Measurements from ENCODE around the gene TCF7L2.

The TCF7L2 gene

DNA sequence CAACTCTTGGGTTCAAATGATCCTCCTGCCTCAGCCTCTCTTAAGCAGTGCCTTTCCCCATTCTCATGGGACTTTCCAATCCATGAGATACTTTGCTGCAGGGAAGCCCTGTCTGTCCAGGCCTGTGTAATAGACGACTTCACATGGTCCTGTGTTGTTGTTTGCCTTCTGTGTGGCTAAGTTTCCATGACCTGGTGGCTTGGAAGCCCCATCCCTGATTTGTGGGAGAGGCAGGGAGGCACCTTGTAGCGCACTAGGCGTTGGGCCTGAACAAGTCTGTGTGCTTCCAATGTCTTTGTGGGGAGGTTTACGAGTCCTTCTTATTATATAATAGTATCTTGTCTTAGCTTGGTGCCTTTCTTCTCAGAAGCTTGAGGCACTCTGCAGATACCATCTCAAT lies 49.1 kb downstream of the TCF7L2 start:
- DNase-seq (ENCODE audit: low read depth in 2 of 2): no peak

DNA sequence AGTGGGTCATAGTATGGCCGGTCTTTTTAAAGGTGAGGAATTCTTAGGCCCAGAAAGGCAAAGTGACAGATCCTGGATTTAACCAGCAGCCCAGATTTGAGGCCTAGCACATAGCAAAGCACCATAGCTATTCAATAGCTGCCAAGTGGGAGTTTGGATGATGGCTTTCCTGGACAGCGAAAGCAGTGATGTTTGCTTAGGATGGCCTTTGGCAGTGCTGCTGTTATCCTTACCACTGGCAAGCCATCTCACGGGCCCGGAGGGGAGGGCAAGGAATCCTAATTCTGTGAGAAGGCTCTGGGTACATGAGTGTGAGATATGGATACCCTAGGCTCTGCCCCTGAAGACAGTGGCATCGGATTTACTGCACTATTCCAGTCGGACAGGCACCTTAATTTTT lies 50.4 kb downstream of the TCF7L2 start:
- no peak for DNase-seq (ENCODE audit: low read depth in 2 of 2)

GRCh38 chr10:113000876-113001598 lies 51.0 kb downstream of the TCF7L2 start:
- DNase-seq (ENCODE audit: low read depth in 2 of 2): no peak

- DNase-seq (ENCODE audit: low read depth in 2 of 2): no peak
These were observed 51.8 kb downstream of the TCF7L2 start for GRCh38 chr10:113001599-113002448.

DNA sequence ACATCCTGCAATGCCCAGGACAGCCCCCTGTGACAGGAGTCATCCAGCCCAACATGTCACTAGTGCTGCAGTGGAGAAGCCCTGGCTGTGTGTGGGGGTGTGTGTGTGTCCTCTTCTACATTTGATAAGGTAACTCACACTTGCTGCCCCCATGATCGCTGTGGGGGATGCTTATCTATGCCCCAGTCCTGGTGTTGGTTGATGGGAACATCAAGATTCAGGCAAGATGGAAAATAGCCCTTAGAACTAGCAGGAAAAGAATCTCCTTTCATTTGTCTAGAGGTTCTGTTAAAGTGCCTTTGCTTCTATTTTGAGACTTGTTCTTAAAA lies 52.4 kb downstream of the TCF7L2 start:
- no peak for DNase-seq (ENCODE audit: low read depth in 2 of 2)

DNA sequence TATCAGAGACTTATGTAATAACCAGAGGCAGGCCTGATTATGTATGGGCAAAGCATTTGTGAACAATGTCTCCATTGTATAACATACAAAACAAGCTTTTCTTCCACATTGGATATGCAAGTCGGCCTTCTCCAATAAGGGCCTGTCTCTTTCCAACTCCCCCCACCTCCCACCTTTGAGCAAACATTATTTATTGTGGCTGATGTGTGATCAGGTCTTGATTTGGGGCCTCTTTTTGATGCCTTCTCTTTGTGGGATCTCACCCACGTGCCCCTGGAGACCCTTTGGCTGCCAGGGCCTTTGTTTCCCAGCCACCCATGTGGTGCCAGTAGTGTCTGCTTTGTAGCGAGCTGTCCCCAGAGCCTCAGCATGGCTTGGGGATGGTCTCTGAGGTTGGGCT lies 53.0 kb downstream of the TCF7L2 start:
- DNase-seq (ENCODE audit: low read depth in 2 of 2): no peak

DNA sequence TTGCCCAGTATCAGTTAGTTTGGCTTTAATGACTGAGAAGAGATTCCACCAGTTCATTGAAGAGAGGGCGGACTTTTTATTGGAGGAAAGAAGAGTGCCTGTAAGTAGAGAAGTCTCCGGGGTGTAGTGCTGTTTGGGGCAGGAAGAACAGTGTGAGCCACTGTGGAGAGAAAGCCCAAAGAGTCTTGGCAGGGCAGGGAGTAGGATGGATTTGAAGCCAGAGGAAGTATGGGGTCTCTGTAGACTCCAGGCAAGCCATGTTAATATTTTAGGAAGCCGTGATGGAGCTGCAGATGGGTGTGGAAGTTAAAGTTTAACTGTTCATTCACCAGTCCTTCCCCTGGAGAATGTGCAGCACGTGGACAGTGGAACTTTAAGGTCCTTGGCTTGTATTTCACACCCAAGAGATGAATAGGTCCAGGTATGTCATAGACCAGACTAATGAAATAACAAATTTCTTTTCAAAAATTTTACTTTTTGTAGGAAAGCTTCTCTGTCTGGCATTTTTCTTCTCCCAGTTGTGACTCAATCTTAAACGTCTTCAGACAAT lies 54.1 kb downstream of the TCF7L2 start:
- no peak for DNase-seq (ENCODE audit: low read depth in 2 of 2)

- no peak for DNase-seq (ENCODE audit: low read depth in 2 of 2)
These were observed 55.3 kb downstream of the TCF7L2 start for GRCh38 chr10:113005380-113005779.

DNA sequence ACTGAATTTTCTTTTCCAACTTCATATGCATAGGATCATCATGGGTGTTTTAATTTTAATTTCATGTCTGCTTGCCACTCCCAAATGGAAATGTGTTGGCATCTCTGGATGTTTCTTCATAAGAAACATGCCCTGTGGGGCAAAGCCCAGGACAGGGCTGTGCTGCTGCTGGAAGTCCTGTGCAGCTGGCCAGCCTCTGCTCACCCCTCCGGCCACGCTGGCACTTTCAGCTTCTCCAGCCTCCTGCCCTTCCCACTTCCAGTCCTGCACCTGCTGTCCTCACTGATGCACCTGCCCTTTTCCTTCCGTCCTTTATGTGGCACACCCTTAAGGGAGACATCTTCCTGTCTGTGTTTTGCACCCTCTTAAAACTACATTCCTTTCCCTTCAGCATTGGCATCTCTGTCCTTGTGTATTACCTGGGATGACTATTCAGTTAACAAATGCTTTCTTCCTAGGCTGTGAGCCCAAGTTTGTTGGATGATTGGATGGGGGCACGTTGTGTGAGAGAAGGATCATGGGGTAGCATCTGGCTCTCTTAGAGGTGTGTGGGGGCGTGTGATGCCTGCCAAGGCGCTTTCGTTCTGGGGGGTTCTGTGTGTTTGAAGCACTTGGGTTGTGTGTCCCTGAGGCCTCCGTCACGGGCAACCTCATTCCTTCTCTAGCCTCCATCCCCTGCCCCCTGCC lies 56.8 kb downstream of the TCF7L2 start:
- DNase-seq (ENCODE audit: low read depth in 2 of 2): no peak

DNA sequence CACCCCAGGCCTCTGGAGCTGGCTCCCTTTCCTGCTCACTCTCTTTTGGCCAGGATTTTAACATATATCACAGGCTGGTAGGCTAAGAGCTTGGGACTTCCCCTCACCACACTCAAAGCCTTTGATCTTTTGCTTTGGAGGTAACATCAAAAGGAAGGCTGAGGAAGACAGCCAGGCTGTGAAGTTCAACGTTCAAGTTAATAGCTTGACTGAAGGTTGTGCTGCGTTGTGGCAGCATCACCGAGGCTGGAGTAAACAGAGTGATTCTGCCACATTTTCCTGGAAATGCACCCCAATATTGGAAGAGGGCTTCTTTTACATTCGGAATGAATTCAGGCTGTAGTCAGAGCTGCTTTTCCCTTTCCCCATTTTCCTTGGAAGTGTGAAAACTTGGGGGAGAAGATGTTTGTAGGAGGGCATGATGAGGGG lies 57.3 kb downstream of the TCF7L2 start:
- peak in 1 of 2 donors; percentile 5 for DNase-seq (ENCODE audit: low read depth in 2 of 2)

- no peak for DNase-seq (ENCODE audit: low read depth in 2 of 2)
These were observed 57.8 kb downstream of the TCF7L2 start for GRCh38 chr10:113007821-113008220.

GRCh38 chr10:113011592-113012374 lies 61.7 kb downstream of the TCF7L2 start:
- no peak for DNase-seq (ENCODE audit: low read depth in 2 of 2)

DNA sequence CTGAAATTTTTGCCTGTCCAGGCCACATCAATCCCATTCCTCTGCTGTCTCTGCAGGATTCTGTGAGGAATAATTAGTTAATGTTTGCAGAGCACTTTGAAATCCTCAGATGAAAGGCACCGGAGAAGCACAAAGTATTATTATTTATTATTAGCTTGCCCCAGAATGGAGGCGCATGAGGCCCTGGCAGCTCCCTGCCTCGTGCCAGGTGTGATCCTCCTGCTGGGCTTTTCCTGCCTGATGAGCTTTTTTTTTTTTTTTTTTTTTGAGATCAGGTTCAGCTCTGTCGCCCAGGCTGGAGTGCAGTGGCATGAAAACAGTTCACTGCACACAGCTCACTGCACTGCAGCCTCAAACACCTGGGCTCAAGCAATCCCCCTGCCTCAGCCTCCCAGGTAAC lies 65.2 kb downstream of the TCF7L2 start:
- no peak for DNase-seq (ENCODE audit: low read depth in 2 of 2)

DNA sequence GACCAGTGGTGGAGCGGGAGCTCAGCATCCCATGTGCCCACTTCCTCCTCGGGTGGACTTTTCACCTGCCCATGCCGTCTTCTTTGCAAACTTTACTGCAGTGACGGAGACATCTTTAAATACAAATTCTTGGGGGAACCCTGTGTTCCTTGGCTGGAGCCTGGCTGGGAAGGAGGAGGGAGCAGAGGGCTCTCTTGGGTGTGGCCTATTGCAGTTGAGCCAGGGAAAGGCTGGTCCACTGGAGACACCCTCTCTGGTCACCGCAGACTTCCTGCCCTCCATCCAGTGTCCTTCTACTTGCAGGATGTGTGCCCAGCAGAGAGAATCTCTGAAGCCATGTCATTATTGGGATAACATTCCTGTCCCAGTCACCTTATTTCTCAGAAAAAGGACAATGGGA lies 67.3 kb downstream of the TCF7L2 start:
- DNase-seq (ENCODE audit: low read depth in 2 of 2): no peak

GRCh38 chr10:113018034-113018433 lies 68.0 kb downstream of the TCF7L2 start:
- no peak for DNase-seq (ENCODE audit: low read depth in 2 of 2)

DNA sequence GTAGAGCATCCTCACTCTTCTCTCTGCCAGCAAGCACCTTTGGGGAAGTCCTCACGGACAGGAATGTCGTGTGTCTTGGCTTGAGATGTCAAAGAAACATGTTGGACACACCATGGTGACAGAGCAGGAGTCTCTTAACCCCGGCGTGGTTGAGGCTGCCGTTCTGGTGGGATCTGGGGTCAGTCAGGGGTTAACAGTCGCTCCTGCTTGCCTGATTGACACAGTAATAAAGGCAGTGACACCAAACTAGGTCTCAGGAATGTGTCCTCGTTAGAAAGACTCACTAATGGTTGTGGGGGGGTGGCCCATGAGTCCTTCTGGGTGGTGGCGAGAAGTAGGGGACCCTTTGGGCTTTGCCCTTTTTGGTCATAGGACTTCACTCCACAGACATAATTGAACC lies 69.0 kb downstream of the TCF7L2 start:
- no peak for DNase-seq (ENCODE audit: low read depth in 2 of 2)

DNA sequence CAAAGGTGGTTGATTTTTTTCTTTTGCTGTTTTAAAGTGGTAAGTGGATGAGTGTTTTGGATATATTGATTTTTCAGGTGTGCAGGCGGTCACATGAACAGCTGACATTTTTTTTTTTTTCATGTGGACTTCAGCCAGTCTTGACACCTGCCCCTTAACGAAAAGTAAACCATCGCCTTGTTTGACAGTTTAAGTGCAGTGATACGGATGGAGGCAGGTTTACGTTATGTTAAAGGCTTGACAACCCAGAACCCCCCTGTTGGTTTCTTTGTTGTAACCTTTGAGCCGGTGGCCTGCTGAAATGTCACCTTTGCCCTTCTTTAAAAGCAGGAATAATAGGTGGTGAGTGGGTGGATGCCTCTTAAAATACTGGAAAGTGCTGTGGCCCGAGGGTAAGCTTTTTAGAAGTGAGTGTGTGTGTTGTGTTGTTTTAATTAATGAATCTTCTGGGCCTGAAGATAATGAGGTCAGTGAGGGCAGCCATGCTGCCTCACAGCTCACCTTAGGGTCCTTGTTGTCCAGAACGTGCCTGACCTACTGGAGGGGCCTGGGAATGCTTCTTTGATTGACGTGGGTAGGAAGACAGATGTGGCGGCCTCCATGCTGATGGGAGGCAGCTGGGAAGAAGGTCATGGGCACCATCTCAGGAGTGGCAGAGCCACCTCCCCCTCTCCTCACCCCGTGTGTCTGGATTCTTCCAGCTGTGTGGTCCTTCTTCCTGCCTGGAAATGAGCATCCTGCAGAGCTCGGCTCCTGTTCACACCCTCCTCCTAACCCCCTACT lies 69.8 kb downstream of the TCF7L2 start:
- no peak for DNase-seq (ENCODE audit: low read depth in 2 of 2)

- no peak for DNase-seq (ENCODE audit: low read depth in 2 of 2)
These were observed 70.4 kb downstream of the TCF7L2 start for GRCh38 chr10:113020475-113020753.

DNA sequence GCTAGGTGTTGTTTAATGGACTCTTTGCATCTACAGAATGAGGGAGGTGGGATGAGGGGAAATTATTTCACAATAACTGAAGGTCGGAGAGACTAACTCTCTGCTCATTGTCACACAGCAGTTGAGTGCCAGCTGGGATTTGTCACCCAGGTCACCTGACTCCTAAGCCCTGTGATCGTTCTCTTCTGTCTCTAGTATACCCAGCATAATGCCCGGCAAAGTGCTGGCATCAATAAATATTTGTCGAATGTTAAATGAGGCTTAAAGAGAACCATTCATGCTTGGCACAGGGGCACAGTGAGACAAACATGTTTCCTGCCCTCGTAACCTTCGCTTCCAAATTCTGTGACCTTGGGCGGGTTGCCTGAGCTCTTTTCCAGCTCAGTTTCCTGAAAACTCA lies 70.8 kb downstream of the TCF7L2 start:
- DNase-seq (ENCODE audit: low read depth in 2 of 2): no peak

GRCh38 chr10:113021268-113022040 lies 71.4 kb downstream of the TCF7L2 start:
- DNase-seq (ENCODE audit: low read depth in 2 of 2): no peak

Data from stimulated activated CD4-positive, alpha-beta T cell treated with anti-CD3 and anti-CD28 coated beads, Interleukin-4, amount 100 ng/mL, for 48 hours (primary cell).